OCI-LY7 (cell line): Measurements from ENCODE around the gene CCDC9. TPM values are rescaled to one million over a fixed set of nuclear protein-coding genes. Genes with fewer than 3 reads are reported as not detected.

Experiments
- BruUV-seq: library from RNA; stranded (reverse); fragments of 400-500 nt; replicated peaks from 2 replicates; lab custom pipeline; 2021; lab: Mats Ljungman, UMichigan
- CTCF ChIA-PET: fragments of 300-600 bp; sonication (Branson Sonifier 250); formaldehyde crosslinking; loops from one replicate; lab custom pipeline; 2022; ENCODE audit warnings: antibody characterized with exemption; ENCODE audit not compliant: unreplicated experiment; lab: Charles Lee
- POLR2A ChIA-PET: fragments of 300-600 bp; sonication (Branson Sonifier 250); formaldehyde crosslinking; loops from one replicate; lab custom pipeline; 2022; ENCODE audit warnings: antibody characterized with exemption; lab: Charles Lee
- DNase-seq: peaks from one replicate; pipeline ENCODE4 v3.0.0-alpha.2; 2015; ENCODE audit warnings: low spot score
- H2AFZ ChIP-seq: fragments of 200-600 bp; sonication (generic), shearing (Covaris generic); 2 replicates; pipeline ENCODE4 v1.6.1; 2014; ENCODE audit warnings: mild to moderate bottlenecking, antibody characterized with exemption, low read length, moderate library complexity
- H3K27ac ChIP-seq: fragments of 200-600 bp; sonication (generic); 2 replicates; pipeline ENCODE4 v1.5.1; 2014; ENCODE audit warnings: mixed run types, low read depth, mild to moderate bottlenecking, moderate library complexity, low read length, inconsistent platforms; ENCODE audit not compliant: poor library complexity, severe bottlenecking
- H3K36me3 ChIP-seq: fragments of 200-600 bp; sonication (generic); 2 replicates; pipeline ENCODE4 v1.6.1; 2014; ENCODE audit warnings: mild to moderate bottlenecking, antibody characterized with exemption, low read length, moderate library complexity, mixed read lengths; ENCODE audit not compliant: insufficient read depth
- H3K4me1 ChIP-seq: fragments of 200-600 bp; sonication (generic); 2 replicates; pipeline ENCODE4 v1.5.1; 2014; ENCODE audit warnings: mild to moderate bottlenecking, low read length; ENCODE audit not compliant: insufficient read depth, poor library complexity, severe bottlenecking
- H3K4me2 ChIP-seq: fragments of 200-600 bp; sonication (generic); 2 replicates; pipeline ENCODE4 v1.6.1; 2014; ENCODE audit warnings: mild to moderate bottlenecking, low read length
- H3K4me3 ChIP-seq: fragments of 200-600 bp; sonication (generic); 2 replicates; pipeline ENCODE4 v1.5.1; 2014; ENCODE audit warnings: mild to moderate bottlenecking, low read depth, low read length; ENCODE audit not compliant: poor library complexity, severe bottlenecking
- H3K79me2 ChIP-seq: fragments of 200-600 bp; sonication (generic); 2 replicates; pipeline ENCODE4 v1.6.1; 2016; ENCODE audit warnings: low read depth, mild to moderate bottlenecking, low read length, moderate library complexity, mixed read lengths; ENCODE audit not compliant: insufficient read depth
- H3K9me2 ChIP-seq: fragments of 200-600 bp; sonication (generic); 2 replicates; pipeline ENCODE4 v1.6.1; 2016; ENCODE audit warnings: mild to moderate bottlenecking, low read length, mixed read lengths; ENCODE audit not compliant: insufficient read depth
- H3K9me3 ChIP-seq: fragments of 200-600 bp; sonication (generic); 2 replicates; pipeline ENCODE4 v1.6.1; 2014; ENCODE audit warnings: mild to moderate bottlenecking, mixed run types, low read length, mixed read lengths
- H4K20me1 ChIP-seq: fragments of 200-600 bp; sonication (generic); 2 replicates; pipeline ENCODE4 v1.6.1; 2014; ENCODE audit warnings: mild to moderate bottlenecking, antibody characterized with exemption, low read length, moderate library complexity, mixed read lengths; ENCODE audit not compliant: insufficient read depth
- EZH2phosphoT487 ChIP-seq: fragments of 200-600 bp; sonication (generic); IDR thresholded peaks from 2 replicates; pipeline ENCODE4 v1.6.1; 2018; ENCODE audit warnings: low read depth, borderline replicate concordance, mild to moderate bottlenecking, mixed run types, antibody characterized with exemption, low read length, moderate library complexity, mixed read lengths
- intact Hi-C: fragments of 100-400 bp; cut with micrococcal nuclease; formaldehyde crosslinking; loops from one replicate; pipeline ENCODE4 v1.10.0; 2022; ENCODE audit not compliant: unreplicated experiment
- total RNA-seq, 2 experiments: library from RNA; depleted of rRNA in 1 of 2; stranded (reverse); fragments of >200 nt in 1 of 2; shearing (Covaris generic) in 1 of 2; gene quantifications; 2 replicates each; pipeline ENCODE4 v1.2.3, GENCODE V29; 2014 to 2022
- TF ChIP-seq, protein P1 (sequence below): fragments of 200-600 bp; sonication (generic); conservative IDR thresholded peaks from 2 replicates; pipeline ENCODE4 v1.5.1; 2014; ENCODE audit warnings: mild to moderate bottlenecking, antibody characterized with exemption, low read length, moderate library complexity, mixed read lengths

CCDC9 gene
- total RNA-seq, 2 experiments from 2014 or later = 7.9 to 19.7 TPM

DNA sequence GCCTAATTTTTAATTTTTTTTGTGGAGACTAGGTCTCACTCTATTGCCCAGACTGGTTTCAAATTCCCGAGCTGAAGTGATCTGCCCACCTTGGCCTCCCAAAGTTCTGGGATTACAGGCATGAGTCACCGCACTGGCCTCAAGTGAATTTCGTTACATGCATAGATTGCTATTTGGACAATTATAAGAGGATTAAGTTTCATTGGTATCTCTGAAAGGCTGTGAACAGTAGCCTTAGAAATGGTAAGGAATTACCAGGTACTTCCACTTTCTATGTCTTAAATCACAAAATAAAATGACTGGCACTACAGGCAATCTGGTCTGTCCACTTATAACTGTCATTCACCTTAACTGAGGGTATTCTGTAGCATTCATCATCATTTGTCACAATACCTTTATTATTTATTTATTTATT, 2.9 kb upstream of the CCDC9 start:
- Histone ChIP-seq H3K4me1 (peaks cover 23% of the 10 kb centered on the region), H3K4me2 (no peak overlapping the region), H3K27ac (no peak overlapping the region), H3K36me3 (peaks cover 2% of the 10 kb centered on the region; the same call in 1 of the 2 replicates), H3K9me3 (no peaks in the 10 kb centered on the region), H3K79me2 (peaks cover 11% of the 10 kb centered on the region; the same call in 1 of the 2 replicates), H4K20me1 (no peaks in the 10 kb centered on the region), H3K9me2 (no peaks in the 10 kb centered on the region), H2AFZ (no peak overlapping the region), H3K4me3 (no peak overlapping the region)
- no peak for DNase-seq
- POLR2A ChIA-PET = interaction anchor here (0.6 kb wide), 1 partner anchor 216 kb away, joined by 6 read pairs; no protein-coding TSS in a partner anchor
- CTCF ChIA-PET = no interaction called here
- no TSS peak for BruUV-seq
- TF ChIP-seq, protein P1, sequence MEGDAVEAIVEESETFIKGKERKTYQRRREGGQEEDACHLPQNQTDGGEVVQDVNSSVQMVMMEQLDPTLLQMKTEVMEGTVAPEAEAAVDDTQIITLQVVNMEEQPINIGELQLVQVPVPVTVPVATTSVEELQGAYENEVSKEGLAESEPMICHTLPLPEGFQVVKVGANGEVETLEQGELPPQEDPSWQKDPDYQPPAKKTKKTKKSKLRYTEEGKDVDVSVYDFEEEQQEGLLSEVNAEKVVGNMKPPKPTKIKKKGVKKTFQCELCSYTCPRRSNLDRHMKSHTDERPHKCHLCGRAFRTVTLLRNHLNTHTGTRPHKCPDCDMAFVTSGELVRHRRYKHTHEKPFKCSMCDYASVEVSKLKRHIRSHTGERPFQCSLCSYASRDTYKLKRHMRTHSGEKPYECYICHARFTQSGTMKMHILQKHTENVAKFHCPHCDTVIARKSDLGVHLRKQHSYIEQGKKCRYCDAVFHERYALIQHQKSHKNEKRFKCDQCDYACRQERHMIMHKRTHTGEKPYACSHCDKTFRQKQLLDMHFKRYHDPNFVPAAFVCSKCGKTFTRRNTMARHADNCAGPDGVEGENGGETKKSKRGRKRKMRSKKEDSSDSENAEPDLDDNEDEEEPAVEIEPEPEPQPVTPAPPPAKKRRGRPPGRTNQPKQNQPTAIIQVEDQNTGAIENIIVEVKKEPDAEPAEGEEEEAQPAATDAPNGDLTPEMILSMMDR = no peak
- no peak for TF ChIP-seq EZH2phosphoT487
- intact Hi-C loops = no loop called here

DNA sequence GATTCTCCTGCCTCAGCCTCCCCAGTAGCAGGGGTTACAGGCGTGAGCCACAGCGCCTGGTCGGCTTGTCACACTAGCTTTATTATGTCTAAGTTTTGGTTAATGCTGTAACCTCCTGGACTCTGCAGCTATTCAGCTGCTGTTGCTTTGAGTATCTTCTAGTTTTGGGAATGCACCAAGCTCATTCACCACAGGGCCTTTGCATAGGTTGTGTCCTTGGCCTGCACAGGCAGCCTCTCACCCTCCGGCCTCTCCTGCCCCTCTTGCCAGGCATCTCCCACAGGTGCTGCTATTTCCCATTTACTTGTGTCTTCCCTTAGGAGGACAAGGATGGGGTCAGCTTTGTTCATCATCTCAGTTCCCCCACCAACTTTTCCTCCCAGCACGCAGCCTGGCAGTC, 2.4 kb upstream of the CCDC9 start:
- H3K79me2 ChIP-seq = peaks cover 11% of the 10 kb centered on the region; the same call in 1 of the 2 replicates
- CTCF ChIA-PET = no interaction called here
- no TSS peak for BruUV-seq
- TF ChIP-seq, protein P1 = no peak
- TF ChIP-seq EZH2phosphoT487 = no peak
- no peaks in the 10 kb centered on the region for H3K9me3 ChIP-seq
- no peak overlapping the region for H2AFZ ChIP-seq
- H3K4me2 ChIP-seq = no peak overlapping the region
- no peak for DNase-seq
- POLR2A ChIA-PET = interaction anchor here (0.6 kb wide), 1 partner anchor 217 kb away, joined by 6 read pairs; no protein-coding TSS in a partner anchor
- no peak overlapping the region for H3K27ac ChIP-seq
- intact Hi-C loops = no loop called here
- H3K36me3 ChIP-seq = peaks cover 6% of the 10 kb centered on the region; the same call in 1 of the 2 replicates
- H3K4me3 ChIP-seq = no peak overlapping the region
- H4K20me1 ChIP-seq = no peaks in the 10 kb centered on the region
- H3K4me1 ChIP-seq = peaks cover 23% of the 10 kb centered on the region
- H3K9me2 ChIP-seq = no peaks in the 10 kb centered on the region

DNA sequence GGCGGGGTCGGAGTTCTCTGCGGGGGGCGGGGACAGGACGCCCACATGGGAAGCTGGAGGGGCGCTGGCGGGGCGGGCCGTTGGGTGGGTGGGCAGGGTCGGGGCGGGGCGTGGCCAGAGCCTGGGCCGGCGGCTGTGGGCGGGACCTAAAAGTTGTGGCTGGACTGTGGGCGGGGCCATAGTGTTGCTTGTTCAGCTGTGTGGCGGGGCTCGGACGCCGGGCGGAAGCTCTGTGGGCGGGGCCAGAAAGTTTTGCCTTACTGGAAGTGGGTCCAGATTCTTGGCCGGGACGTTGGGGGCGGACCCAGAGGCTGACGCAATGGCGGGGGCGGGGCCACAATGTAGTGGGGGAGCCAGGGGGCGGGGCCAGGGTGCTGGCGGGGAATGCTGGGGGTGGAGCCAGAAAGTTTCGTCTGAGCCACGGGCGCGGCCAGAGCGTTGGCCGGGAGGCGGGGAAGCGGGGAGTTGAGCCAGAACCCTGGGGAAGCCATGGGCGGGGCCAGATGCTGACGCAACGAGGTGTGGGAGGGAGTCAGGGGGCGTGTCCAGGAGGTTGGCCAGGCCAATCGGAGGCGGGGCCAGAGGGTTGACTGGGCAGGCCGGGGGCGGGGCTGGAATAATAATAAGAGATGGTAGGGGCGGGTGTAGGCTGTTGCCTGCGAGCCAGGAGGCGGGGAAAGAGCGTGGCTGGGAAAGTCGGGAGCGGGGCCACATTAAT, 527 bp downstream of the CCDC9 start:
- intact Hi-C loops = loop anchor here (1.0 kb wide), 2 partner anchors 17 to 31 kb away; partner anchors contain the start of gene INAFM1
- Histone ChIP-seq H3K36me3 (peaks cover 33% of the 10 kb centered on the region), H3K79me2 (peaks cover 11% of the 10 kb centered on the region; the same call in 1 of the 2 replicates), H4K20me1 (no peaks in the 10 kb centered on the region), H3K4me3 (peak overlapping the region; percentile 72), H3K4me2 (peak overlapping the region; percentile 87), H3K4me1 (peaks cover 14% of the 10 kb centered on the region), H3K9me3 (no peaks in the 10 kb centered on the region), H3K9me2 (no peaks in the 10 kb centered on the region), H3K27ac (peak overlapping the region; percentile 59), H2AFZ (no peak overlapping the region)
- BruUV-seq = no TSS peak
- ChIA-PET POLR2A (interaction anchor here (0.5 to 1.6 kb wide), 9 partner anchors 10 to 645 kb away, joined by 3 to 6 read pairs (median 3); partner anchors contain the start of genes INAFM1 and ZC3H4), CTCF (interaction anchor here (0.6 to 1.3 kb wide), 2 partner anchors 46 to 457 kb away, joined by 3 to 5 read pairs; no protein-coding TSS in a partner anchor)
- peak; percentile 100 for DNase-seq
- TF ChIP-seq, protein P1 = no peak
- TF ChIP-seq EZH2phosphoT487 = no peak
